GM18867 (cell line): ENCODE data around the gene AHRR.
"Not testable (repeated sequence)": the region's sequence is repeated elsewhere in the genome, so short reads cannot be mapped to it uniquely, and the experiment has no call there.

Experiments
- ATAC-seq: cut with Tn5 transposase; IDR thresholded peaks from one replicate; pipeline ENCODE4 v1.9.1; 2021; ENCODE audit warnings: mild to moderate bottlenecking, moderate library complexity; ENCODE audit not compliant: unreplicated experiment

The AHRR gene

GRCh38 chr5:466661-467310 lies 145.3 kb downstream of the AHRR start:
- ATAC-seq, result no peak

- ATAC-seq, result no peak
Observed at GRCh38 chr5:468401-468800, 146.9 kb downstream of the AHRR start.

- no peak for ATAC-seq
Observed at GRCh38 chr5:469752-470483, 148.4 kb downstream of the AHRR start.

DNA sequence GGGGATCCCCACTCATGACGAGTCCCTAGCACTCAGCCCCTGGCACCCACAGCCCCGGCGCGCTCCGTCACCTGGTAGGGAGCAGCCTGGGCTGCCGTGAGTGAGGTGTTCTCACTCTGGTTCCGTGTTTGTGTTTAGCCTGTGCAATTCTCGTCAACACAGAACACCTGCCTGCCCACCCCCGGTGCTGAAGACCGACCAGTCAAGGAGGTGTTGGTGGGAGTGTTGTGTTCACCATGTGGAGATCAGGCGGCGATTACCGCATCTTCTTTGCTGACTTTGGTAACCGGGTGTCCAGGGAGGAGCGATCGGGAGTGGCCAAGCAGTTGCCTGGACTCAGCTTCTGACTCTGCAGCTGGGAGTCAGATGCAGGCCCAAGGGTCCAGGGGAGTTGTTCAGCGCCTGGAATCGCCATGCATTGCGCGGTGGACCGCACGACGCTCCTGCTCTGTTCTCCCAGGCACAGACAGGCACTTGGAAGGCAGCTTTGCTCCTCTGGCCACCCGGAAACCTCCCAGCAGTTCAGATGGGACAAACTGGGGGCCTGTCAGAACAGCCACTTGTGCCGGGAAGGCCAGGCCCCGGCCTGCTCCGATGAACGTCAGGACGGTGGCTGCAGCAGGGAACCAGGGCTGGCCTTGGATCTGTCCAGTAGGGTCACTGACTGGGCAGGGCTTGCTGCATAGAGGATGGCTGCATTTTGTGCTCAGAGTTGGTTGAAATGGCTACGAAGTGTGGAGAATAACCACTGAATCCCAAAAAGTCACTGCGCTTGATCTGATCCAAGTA lies 149.6 kb downstream of the AHRR start:
- ATAC-seq, result no peak

DNA sequence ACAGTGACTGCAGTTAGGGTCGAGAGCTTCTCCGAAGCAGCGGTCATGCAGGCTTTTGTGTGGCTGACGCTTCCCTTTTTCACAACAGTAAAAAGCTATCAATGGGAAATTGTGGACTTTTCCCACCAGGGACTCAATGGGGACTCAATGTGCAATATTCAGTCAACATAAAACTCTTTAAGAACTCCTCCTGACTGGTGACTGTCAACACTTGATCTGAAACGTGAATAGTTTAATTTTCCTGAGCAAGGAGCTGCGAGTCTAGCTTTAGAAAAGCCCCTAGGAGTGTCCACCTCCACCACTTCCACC lies 150.2 kb downstream of the AHRR start:
- no peak for ATAC-seq

- ATAC-seq, result peak; percentile 9
Observed at GRCh38 chr5:472076-472655, 150.7 kb downstream of the AHRR start.

GRCh38 chr5:472656-473550 lies 151.4 kb downstream of the AHRR start:
- ATAC-seq, result peak; percentile 73

- peak; percentile 24 for ATAC-seq
Observed at GRCh38 chr5:473551-474192, 152.2 kb downstream of the AHRR start.

DNA sequence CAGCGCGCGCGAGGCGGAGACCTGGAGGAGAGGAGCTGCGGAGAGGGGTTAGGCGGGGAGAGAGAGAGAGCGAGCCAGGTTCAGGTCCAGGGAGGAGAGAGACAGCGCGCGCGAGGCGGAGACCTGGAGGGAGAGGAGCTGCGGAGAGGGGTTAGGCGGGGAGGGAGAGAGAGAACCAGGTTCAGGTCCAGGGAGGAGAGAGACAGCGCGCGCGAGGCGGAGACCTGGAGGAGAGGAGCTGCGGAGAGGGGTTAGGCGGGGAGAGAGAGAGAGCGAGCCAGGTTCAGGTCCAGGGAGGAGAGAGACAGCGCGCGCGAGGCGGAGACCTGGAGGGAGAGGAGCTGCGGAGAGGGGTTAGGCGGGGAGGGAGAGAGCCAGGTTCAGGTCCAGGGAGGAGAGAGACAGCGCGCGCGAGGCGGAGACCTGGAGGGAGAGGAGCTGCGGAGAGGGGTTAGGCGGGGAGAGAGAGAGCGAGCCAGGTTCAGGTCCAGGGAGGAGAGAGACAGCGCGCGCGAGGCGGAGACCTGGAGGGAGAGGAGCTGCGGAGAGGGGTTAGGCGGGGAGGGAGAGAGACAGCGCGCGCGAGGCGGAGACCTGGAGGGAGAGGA lies 152.8 kb downstream of the AHRR start:
- ATAC-seq, result not testable (repeated sequence)

GRCh38 chr5:474840-475661 lies 153.5 kb downstream of the AHRR start:
- no peak for ATAC-seq

DNA sequence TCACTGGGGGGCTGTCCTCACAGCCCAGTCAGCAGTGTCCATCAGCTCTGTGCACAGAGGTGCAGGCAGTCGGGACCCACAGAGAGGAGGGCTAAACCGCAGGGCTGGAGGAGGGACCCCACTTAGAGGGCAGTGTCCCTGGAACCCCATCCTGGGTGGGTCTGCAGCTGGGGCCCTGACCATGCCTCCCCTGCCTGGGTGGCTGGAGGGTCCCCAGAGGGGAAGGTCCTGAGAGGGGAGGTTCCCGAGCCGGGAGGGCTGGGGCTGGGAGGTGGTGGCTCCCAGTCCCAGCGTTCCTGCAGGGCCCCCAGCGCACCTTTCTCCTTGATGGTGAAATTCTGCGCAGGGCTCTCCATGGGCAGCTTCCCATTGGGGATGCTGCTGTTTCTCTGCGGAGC lies 154.2 kb downstream of the AHRR start:
- no peak for ATAC-seq

DNA sequence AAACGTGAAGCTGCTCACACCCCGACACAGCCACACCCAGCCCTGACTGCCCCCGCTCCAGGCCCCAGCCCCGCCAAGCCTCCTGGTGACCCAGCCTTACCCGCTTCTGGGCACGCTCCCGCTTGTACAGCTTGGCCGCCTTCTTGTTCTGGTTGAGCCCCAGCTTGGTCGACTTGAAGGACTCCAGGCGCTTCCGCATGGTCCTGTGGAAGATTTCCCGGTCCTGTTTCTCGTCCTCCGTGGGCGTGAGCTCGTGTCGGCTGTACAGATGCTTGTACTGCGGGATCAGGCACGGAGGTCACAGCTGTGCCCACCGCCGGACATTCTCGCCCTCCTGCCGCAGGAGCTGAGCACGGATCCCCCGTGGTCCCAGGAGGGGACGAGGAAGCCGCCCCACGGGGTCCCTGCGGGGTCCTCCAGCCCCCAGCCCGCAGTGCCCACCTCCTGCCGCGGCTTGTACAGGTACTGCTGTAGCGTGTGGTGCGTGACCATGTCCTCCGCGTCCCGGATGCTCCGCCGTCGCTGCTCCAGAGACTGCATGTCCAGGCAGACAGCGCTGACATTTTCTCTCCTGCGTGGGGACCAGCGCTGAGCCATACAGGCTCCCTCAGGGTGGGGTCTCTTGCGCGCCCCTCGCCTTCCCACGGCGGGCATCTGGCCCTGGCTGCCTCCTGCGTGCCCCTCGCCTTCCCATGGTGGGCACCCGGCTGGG lies 154.7 kb downstream of the AHRR start:
- no peak for ATAC-seq

DNA sequence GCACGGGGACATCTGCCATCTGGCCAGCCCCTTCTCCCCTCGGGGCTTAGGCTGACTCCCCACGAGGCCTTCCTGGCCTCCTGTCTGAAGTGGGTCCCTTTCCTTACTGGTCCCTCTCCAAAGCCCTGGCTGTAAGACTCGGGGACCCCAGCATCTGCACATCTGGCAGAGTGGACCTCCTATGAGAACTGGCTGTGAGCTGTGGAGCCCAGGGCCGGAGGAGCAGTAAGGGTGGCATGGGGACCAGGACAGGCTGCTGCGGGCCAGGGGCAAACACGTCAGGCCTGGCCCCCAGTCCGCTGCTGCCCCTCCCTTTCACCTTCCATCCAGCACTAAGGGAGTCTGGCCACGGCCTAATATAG lies 155.3 kb downstream of the AHRR start:
- ATAC-seq, result no peak

GRCh38 chr5:477247-477646 lies 155.7 kb downstream of the AHRR start:
- no peak for ATAC-seq

GRCh38 chr5:477871-478270 lies 156.4 kb downstream of the AHRR start:
- no peak for ATAC-seq

GRCh38 chr5:478369-478981 lies 157.0 kb downstream of the AHRR start:
- no peak for ATAC-seq

DNA sequence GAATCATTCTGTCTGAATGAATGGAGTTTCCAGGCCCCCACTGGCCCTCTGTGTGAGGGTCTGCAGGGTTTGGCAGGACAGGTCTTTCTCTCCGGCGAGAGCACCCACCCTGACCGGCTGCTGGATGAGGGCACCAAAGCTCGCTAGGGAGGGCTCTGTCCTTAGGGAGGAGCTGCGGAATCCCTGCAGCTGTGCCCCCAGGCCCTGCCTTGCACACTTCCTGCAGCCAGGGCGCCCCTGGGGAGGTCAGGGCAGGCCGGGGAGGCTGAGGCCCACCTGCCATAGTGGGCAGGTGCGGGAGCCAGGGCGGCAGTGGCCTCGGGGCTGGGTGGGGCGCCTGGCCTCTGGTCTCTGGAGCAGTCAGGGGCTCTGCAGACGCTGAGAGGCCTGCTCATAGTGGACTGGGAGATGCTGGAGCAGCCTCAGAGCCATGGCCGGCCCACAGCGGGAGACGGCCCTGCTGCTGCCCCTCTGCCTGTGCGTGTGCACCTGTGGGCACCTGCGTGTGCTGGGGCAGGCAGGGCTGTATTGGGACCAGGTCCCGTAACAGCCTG lies 157.5 kb downstream of the AHRR start:
- no peak for ATAC-seq
